Measurements from ENCODE around the gene IQCM. TPM values are rescaled to one million over a fixed set of nuclear protein-coding genes. Genes with fewer than 3 reads are reported as not detected.

Gene IQCM
- polyA plus RNA-seq, 3 donors: not detected

DNA sequence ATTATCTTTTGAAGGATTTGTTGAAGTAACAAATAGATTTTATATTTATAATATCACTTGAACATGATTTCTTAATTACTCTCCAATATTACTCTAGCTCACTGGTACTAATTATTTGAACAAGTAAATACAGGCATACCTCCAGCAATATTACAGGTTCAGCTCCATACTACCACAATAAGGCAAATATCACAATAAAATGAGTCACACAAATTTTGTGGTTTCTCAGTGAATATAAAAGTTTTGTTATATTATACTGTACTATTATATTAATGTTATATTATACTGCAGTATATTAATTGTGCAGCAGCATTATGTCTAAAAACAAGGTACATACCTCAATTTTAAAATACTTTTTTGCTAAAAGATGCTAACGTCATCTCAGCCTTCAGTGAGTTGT is 22.4 kb upstream of the IQCM start:
- Histone ChIP-seq H3K9me3 (replicated peaks in 1 of 2; ENCODE audit: control insufficient read depth in 1 of 2, insufficient read depth in 1 of 2, low read length in 2 of 2) (peaks cover 5 to 6% of the 10 kb centered on the region in 2 donors), H3K79me2 (ENCODE audit: insufficient read depth, low read length) (no peaks in the 10 kb centered on the region), H4K20me1 (ENCODE audit: insufficient read depth, low read length) (no peaks in the 10 kb centered on the region), H3K4me1 (ENCODE audit: control insufficient read depth in 1 of 2, insufficient read depth in 2 of 2, low read length in 2 of 2) (no peaks in the 10 kb centered on the region), H3K36me3 (replicated peaks in 1 of 2; ENCODE audit: control insufficient read depth in 1 of 2, insufficient read depth in 2 of 2, low read length in 2 of 2) (no peaks in the 10 kb centered on the region), H3K9ac (ENCODE audit: insufficient read depth, low read length, poor library complexity, severe bottlenecking) (no peak overlapping the region), H3K27ac (ENCODE audit: low read depth in 1 of 2, low read length in 2 of 2) (no peak overlapping the region), H2AFZ (ENCODE audit: insufficient read depth, low read depth, low read length, poor library complexity, severe bottlenecking) (no peak overlapping the region), H3K4me3 (replicated peaks in 1 of 3; ENCODE audit: low read depth in 2 of 3, low read length in 3 of 3) (no peak overlapping the region), H3K27me3 (ENCODE audit: control insufficient read depth in 2 of 2, insufficient read depth in 2 of 2, low read length in 2 of 2) (no peaks in the 10 kb centered on the region), H3K4me2 (replicated peaks; ENCODE audit: extremely low read depth, low read length, poor library complexity, severe bottlenecking) (no peak overlapping the region)
- TF ChIP-seq, protein P1, sequence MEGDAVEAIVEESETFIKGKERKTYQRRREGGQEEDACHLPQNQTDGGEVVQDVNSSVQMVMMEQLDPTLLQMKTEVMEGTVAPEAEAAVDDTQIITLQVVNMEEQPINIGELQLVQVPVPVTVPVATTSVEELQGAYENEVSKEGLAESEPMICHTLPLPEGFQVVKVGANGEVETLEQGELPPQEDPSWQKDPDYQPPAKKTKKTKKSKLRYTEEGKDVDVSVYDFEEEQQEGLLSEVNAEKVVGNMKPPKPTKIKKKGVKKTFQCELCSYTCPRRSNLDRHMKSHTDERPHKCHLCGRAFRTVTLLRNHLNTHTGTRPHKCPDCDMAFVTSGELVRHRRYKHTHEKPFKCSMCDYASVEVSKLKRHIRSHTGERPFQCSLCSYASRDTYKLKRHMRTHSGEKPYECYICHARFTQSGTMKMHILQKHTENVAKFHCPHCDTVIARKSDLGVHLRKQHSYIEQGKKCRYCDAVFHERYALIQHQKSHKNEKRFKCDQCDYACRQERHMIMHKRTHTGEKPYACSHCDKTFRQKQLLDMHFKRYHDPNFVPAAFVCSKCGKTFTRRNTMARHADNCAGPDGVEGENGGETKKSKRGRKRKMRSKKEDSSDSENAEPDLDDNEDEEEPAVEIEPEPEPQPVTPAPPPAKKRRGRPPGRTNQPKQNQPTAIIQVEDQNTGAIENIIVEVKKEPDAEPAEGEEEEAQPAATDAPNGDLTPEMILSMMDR (IDR thresholded peaks at IDR 0.05): no peak
- no peak for DNase-seq
- WGBS (ENCODE audit: insufficient coverage): no CpG with 5 or more reads among the region's 1 CpG
- Mint-ChIP-seq H3K9me3 (peaks cover 0 to 8% (median 3%) of the 10 kb centered on the region in 7 donors), H3K27me3 (ENCODE audit: low read depth in 3 of 3) (no peaks in the 10 kb centered on the region), H3K4me1 (no peaks in the 10 kb centered on the region), H3K36me3 (no peaks in the 10 kb centered on the region), H3K4me3 (no peak overlapping the region), H3K27ac (no peak overlapping the region)
- intact Hi-C loops (cut with micrococcal nuclease): no loop called here

DNA sequence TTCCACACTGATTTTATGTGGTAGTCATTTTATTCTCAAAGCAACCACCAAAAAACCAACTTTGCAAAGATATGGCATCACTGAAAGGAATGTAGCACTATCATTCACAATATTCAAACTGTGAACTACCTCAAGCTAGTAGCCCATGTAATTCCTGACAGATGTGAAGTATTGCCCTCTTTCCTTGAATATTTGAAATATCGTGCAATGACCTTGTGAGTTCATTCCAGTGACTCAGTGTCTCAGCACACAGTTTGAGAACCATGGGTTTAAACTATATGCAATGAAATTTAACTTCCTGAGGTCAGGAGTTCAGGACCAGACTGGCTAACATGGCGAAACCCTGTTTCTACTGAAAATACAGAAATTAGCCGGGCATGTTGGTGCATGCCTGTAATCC is 20.9 kb upstream of the IQCM start:
- H3K4me1 ChIP-seq (ENCODE audit: control insufficient read depth in 1 of 2, insufficient read depth in 2 of 2, low read length in 2 of 2): no peaks in the 10 kb centered on the region
- peaks cover 5 to 6% of the 10 kb centered on the region in 2 donors for H3K9me3 ChIP-seq (replicated peaks in 1 of 2; ENCODE audit: control insufficient read depth in 1 of 2, insufficient read depth in 1 of 2, low read length in 2 of 2)
- H3K36me3 ChIP-seq (replicated peaks in 1 of 2; ENCODE audit: control insufficient read depth in 1 of 2, insufficient read depth in 2 of 2, low read length in 2 of 2): no peaks in the 10 kb centered on the region
- H3K4me3 Mint-ChIP-seq: no peak overlapping the region
- no peaks in the 10 kb centered on the region for H3K79me2 ChIP-seq (ENCODE audit: insufficient read depth, low read length)
- H3K4me2 ChIP-seq (replicated peaks; ENCODE audit: extremely low read depth, low read length, poor library complexity, severe bottlenecking): no peak overlapping the region
- 97% methylated on average over 3 of the region's 3 CpGs for WGBS (ENCODE audit: insufficient coverage)
- peaks cover 0 to 2% (median 1%) of the 10 kb centered on the region in 3 donors for H3K27me3 Mint-ChIP-seq (ENCODE audit: low read depth in 3 of 3)
- H3K36me3 Mint-ChIP-seq: no peaks in the 10 kb centered on the region
- intact Hi-C loops (cut with micrococcal nuclease): no loop called here
- H3K9ac ChIP-seq (ENCODE audit: insufficient read depth, low read length, poor library complexity, severe bottlenecking): no peak overlapping the region
- no peaks in the 10 kb centered on the region for H3K27me3 ChIP-seq (ENCODE audit: control insufficient read depth in 2 of 2, insufficient read depth in 2 of 2, low read length in 2 of 2)
- DNase-seq: no peak
- peaks cover 0 to 7% (median 3%) of the 10 kb centered on the region in 7 donors for H3K9me3 Mint-ChIP-seq
- no peak overlapping the region for H3K4me3 ChIP-seq (replicated peaks in 1 of 3; ENCODE audit: low read depth in 2 of 3, low read length in 3 of 3)
- TF ChIP-seq, protein P1 (IDR thresholded peaks at IDR 0.05): no peak
- no peak overlapping the region for H3K27ac Mint-ChIP-seq
- no peaks in the 10 kb centered on the region for H4K20me1 ChIP-seq (ENCODE audit: insufficient read depth, low read length)
- H2AFZ ChIP-seq (ENCODE audit: insufficient read depth, low read depth, low read length, poor library complexity, severe bottlenecking): no peak overlapping the region
- no peak overlapping the region for H3K27ac ChIP-seq (ENCODE audit: low read depth in 1 of 2, low read length in 2 of 2)
- no peaks in the 10 kb centered on the region for H3K4me1 Mint-ChIP-seq

Data from CD14-positive monocyte (primary cell).